Common myeloid progenitor, CD34-positive (primary cell): ENCODE data around the gene HS3ST5.
"Not testable (repeated sequence)": the region's sequence is repeated elsewhere in the genome, so short reads cannot be mapped to it uniquely, and the experiment has no call there.

ENCODE experiments used
- CTCF ChIA-PET: fragments of 350-600 bp; sonication (Branson Sonifier 250); formaldehyde crosslinking; loops from one replicate; lab custom pipeline; 2021; ENCODE audit warnings: antibody characterized with exemption; lab: Charles Lee
- POLR2A ChIA-PET: fragments of 350-600 bp; sonication (Branson Sonifier 250); formaldehyde crosslinking; loops from one replicate; lab custom pipeline; 2021; ENCODE audit warnings: antibody characterized with exemption; lab: Charles Lee
- DNase-seq, 3 donors: peaks; one replicate each; pipeline versions ENCODE4 v3.0.0 to v3.0.0-alpha.2; 2013
- H3K27ac ChIP-seq, 2 experiments: 1 replicate in 1 of 2; 2 replicates in 1 of 2; pipeline ENCODE4 v1.7.0; 2013; ENCODE audit warnings: inconsistent platforms in 2 of 2, low read length in 2 of 2, mild to moderate bottlenecking in 2 of 2, low read depth in 1 of 2, moderate library complexity in 1 of 2; ENCODE audit not compliant: severe bottlenecking in 2 of 2, insufficient read depth in 1 of 2, poor library complexity in 1 of 2
- H3K27me3 ChIP-seq, 5 experiments: replicated peaks in 2 of 5; 1 replicate in 3 of 5; 2 replicates in 2 of 5; pipeline versions ENCODE4 v1.6.1 to v1.7.0; 2013; ENCODE audit warnings: low read length in 4 of 5, mild to moderate bottlenecking in 2 of 5, moderate library complexity in 2 of 5, inconsistent platforms in 1 of 5; ENCODE audit not compliant: insufficient read depth in 5 of 5, control insufficient read depth in 4 of 5
- H3K36me3 ChIP-seq, 4 experiments: 1 replicate in 2 of 4; 2 replicates in 2 of 4; pipeline versions ENCODE4 v1.6.1 to v1.7.0; 2013; ENCODE audit warnings: low read length in 3 of 4, control low read depth in 1 of 4, mild to moderate bottlenecking in 1 of 4; ENCODE audit not compliant: control insufficient read depth in 4 of 4, insufficient read depth in 4 of 4
- H3K4me1 ChIP-seq, 4 experiments: 1 replicate in 3 of 4; 2 replicates in 1 of 4; pipeline versions ENCODE4 v1.6.1 to v1.7.1; 2013; ENCODE audit warnings: low read length in 3 of 4, mild to moderate bottlenecking in 3 of 4, control low read depth in 1 of 4, inconsistent platforms in 1 of 4, moderate library complexity in 1 of 4; ENCODE audit not compliant: control insufficient read depth in 4 of 4, insufficient read depth in 4 of 4; ENCODE audit errors: control extremely low read depth in 1 of 4
- H3K4me3 ChIP-seq, 7 experiments: 1 replicate in 4 of 7; 2 replicates in 3 of 7; pipeline versions ENCODE4 v1.5.1 to v1.7.0; 2013; ENCODE audit warnings: mild to moderate bottlenecking in 7 of 7, low read length in 6 of 7, moderate library complexity in 6 of 7, inconsistent platforms in 2 of 7, low read depth in 2 of 7, control low read depth in 1 of 7; ENCODE audit not compliant: insufficient read depth in 4 of 7, control insufficient read depth in 1 of 7; ENCODE audit errors: extremely low read depth in 1 of 7
- H3K9me3 ChIP-seq, 5 experiments: 1 replicate in 4 of 5; 2 replicates in 1 of 5; pipeline versions ENCODE4 v1.6.1 to v1.7.1; 2013; ENCODE audit warnings: low read length in 4 of 5, mild to moderate bottlenecking in 2 of 5, inconsistent platforms in 1 of 5, low read depth in 1 of 5, moderate library complexity in 1 of 5; ENCODE audit not compliant: control insufficient read depth in 4 of 5, insufficient read depth in 2 of 5; ENCODE audit errors: control extremely low read depth in 1 of 5
- WGBS: methylation state at CpG from one replicate; pipeline ENCODE4 v1.1.5; 2013; ENCODE audit not compliant: insufficient coverage; 5-methylcytosine and 5-hydroxymethylcytosine counted together

The HS3ST5 gene

DNA sequence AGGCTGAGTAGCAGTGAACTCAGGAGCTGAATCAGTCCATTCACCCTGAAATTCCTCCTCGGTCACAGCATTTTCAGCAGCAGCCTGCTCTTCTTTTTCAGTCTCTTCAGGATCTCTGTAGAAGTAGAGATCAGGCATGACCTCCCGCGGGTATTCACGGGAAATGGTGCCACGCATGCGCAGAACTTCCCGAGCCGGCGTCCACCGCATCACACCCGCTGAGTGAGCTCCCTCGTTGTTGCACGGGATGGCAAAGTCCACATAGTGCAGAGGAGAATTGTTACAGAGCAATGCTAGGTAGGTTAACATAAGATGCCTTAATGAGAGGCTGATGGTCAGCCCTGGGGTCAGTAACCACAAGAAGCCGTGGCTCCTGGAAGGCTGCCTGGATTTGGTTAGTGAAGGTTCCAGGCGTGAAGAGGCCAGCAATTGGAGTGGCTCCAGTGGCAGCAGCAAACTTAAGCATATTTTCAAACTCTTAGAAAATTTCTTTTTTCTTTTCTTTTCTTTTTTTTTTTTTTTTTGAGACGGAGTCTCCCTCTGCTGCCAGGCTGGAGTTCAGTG is 258.4 kb downstream of the HS3ST5 start:
- CTCF ChIA-PET, result no interaction called here

DNA sequence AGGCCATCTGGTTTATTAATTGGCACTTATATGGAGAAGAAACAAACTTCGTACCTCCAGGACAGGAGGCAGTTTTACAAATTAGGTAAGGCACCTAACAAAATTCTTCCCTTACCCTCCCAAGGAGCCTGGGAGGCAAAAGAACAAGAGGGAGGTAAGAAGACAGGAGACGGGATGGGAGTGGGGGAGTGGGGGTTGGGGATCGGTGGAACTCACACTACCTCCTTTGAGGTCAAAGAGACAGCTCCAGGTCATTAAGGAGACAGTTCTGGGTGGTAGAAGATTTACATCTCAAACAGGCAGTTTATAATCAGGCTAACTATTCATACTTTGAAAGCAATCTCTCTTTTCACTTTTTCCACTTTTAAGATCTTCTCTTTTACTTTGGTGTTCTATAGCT is 259.6 kb downstream of the HS3ST5 start:
- Histone ChIP-seq H3K36me3 (no peaks in the 10 kb centered on the region), H3K4me3 (no peak overlapping the region), H3K4me1 (no peaks in the 10 kb centered on the region), H3K9me3 (peaks cover 0 to 2% (median 0%) of the 10 kb centered on the region in 5 experiments), H3K27ac (no peak overlapping the region), H3K27me3 (peaks cover 0 to 2% (median 0%) of the 10 kb centered on the region in 5 experiments)
- no peak for DNase-seq
- WGBS, result no CpG with 5 or more reads among the region's 3 CpGs
- POLR2A ChIA-PET, result no interaction called here
- CTCF ChIA-PET, result no interaction called here

More for the DNA sequence above, 258.4 kb downstream of the HS3ST5 start:
- 89% methylated on average over 15 of the region's 16 CpGs for WGBS
- no peak overlapping the region for H3K27ac ChIP-seq
- POLR2A ChIA-PET, result no interaction called here
- no peak for DNase-seq
- H3K27me3 ChIP-seq, result peaks cover 0 to 2% (median 0%) of the 10 kb centered on the region in 5 experiments
- no peaks in the 10 kb centered on the region for H3K4me1 ChIP-seq
- H3K36me3 ChIP-seq, result no peaks in the 10 kb centered on the region
- H3K4me3 ChIP-seq, result no peak overlapping the region
- peaks cover 0 to 2% (median 0%) of the 10 kb centered on the region in 5 experiments for H3K9me3 ChIP-seq

DNA sequence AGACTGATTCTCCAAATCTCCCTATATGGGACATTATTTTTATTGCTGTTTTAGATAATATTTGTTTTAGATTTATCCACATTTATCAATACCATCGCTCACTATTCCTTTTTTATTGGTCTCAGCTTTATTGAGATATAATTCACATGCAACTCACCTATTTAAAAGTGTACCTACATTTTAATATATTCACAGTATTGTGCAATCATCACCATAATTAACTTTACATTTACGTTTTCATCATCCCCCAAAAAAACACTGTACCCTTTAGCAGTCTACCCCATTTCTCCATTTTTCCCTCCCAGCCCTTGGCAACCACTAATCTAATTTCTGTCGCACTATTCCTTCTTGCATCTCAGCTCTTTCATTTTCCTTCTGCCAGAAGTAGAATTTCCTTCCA is 261.1 kb downstream of the HS3ST5 start:
- Histone ChIP-seq H3K36me3 (no peaks in the 10 kb centered on the region), H3K9me3 (peaks cover 0 to 2% (median 0%) of the 10 kb centered on the region in 5 experiments), H3K4me3 (no peak overlapping the region), H3K27ac (no peak overlapping the region), H3K27me3 (peaks cover 0 to 2% (median 0%) of the 10 kb centered on the region in 5 experiments), H3K4me1 (no peaks in the 10 kb centered on the region)
- DNase-seq, result no peak
- CTCF ChIA-PET, result interaction anchor here (1.0 to 1.3 kb wide), 2 partner anchors 13 to 20 kb away, joined by 3 to 4 read pairs; no protein-coding TSS in a partner anchor
- WGBS, result 89% methylated on average over 3 of the region's 3 CpGs
- POLR2A ChIA-PET, result no interaction called here

- H3K9me3 ChIP-seq, result peaks cover 0 to 2% (median 0%) of the 10 kb centered on the region in 5 experiments
- no peak for DNase-seq
- no peaks in the 10 kb centered on the region for H3K36me3 ChIP-seq
- POLR2A ChIA-PET, result no interaction called here
- CTCF ChIA-PET, result interaction anchor here (1.3 kb wide), 1 partner anchor 14 kb away, joined by 3 read pairs; no protein-coding TSS in a partner anchor
- H3K4me1 ChIP-seq, result no peaks in the 10 kb centered on the region
- 100% methylated on average over 1 of the region's 3 CpGs for WGBS
- H3K27me3 ChIP-seq, result peaks cover 0 to 2% (median 0%) of the 10 kb centered on the region in 5 experiments
- no peak overlapping the region for H3K4me3 ChIP-seq
- no peak overlapping the region for H3K27ac ChIP-seq
These were observed 261.8 kb downstream of the HS3ST5 start for GRCh38 chr6:114080891-114081510.

GRCh38 chr6:114080410-114080809 is 262.4 kb downstream of the HS3ST5 start:
- no CpG with 5 or more reads among the region's 1 CpG for WGBS
- H3K4me1 ChIP-seq, H3K9me3 ChIP-seq, POLR2A ChIA-PET, H3K4me3 ChIP-seq, H3K27me3 ChIP-seq, H3K36me3 ChIP-seq, H3K27ac ChIP-seq, DNase-seq: not testable (repeated sequence)
- CTCF ChIA-PET, result interaction anchor here (1.3 kb wide), 1 partner anchor 14 kb away, joined by 3 read pairs; no protein-coding TSS in a partner anchor

DNA sequence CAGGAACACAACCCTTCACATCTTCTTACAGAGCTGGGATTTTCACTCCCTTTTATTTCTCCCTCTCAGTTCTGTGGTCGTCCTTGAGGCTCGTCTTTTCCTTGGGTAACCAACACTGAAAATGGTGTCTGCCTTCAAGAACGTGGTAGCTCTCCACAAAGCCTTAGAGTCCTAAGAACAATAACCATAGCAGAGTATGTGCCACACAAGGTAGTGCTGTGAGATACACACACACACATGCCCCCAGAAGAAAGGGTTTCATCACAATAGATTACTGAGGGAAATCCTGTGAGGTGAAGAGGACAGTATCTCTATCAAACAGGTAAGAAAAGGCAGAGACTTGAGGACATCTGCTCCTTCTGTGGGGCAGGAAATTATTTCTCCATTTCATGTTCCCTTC is 267.0 kb downstream of the HS3ST5 start:
- Histone ChIP-seq H3K4me3 (no peak overlapping the region), H3K27ac (no peak overlapping the region), H3K36me3 (no peaks in the 10 kb centered on the region), H3K9me3 (peaks cover 0 to 2% (median 0%) of the 10 kb centered on the region in 5 experiments), H3K4me1 (no peaks in the 10 kb centered on the region), H3K27me3 (no peaks in the 10 kb centered on the region)
- CTCF ChIA-PET, result no interaction called here
- POLR2A ChIA-PET, result no interaction called here
- WGBS, result 91% methylated on average over 3 of the region's 3 CpGs
- no peak for DNase-seq

GRCh38 chr6:114075300-114075699 is 267.5 kb downstream of the HS3ST5 start:
- WGBS, result 96% methylated on average over 3 of the region's 4 CpGs
- Histone ChIP-seq H3K27me3 (no peaks in the 10 kb centered on the region), H3K9me3 (peaks cover 0 to 2% (median 0%) of the 10 kb centered on the region in 5 experiments), H3K4me1 (no peaks in the 10 kb centered on the region), H3K27ac (no peak overlapping the region), H3K36me3 (no peaks in the 10 kb centered on the region), H3K4me3 (no peak overlapping the region)
- POLR2A ChIA-PET, result no interaction called here
- no peak for DNase-seq
- CTCF ChIA-PET, result interaction anchor here (1.0 kb wide), 1 partner anchor 22 kb away, joined by 3 read pairs; no protein-coding TSS in a partner anchor
